GM19240 (cell line): ENCODE results near the gene ARID3C.
A peak's percentile ranks its signal among the peaks of the same experiment; 100 is the strongest.
"Not testable (repeated sequence)": the region's sequence is repeated elsewhere in the genome, so short reads cannot be mapped to it uniquely, and the experiment has no call there.

ENCODE experiments used
- DNase-seq: peaks from one replicate; pipeline ENCODE4 v3.0.0; 2011; ENCODE audit warnings: low spot score; ENCODE audit not compliant: insufficient read length

Gene ARID3C

GRCh38 chr9:34653151-34654072 lies 24.5 kb upstream of the ARID3C start:
- no peak for DNase-seq

GRCh38 chr9:34652602-34653000 lies 23.7 kb upstream of the ARID3C start:
- no peak for DNase-seq

DNA sequence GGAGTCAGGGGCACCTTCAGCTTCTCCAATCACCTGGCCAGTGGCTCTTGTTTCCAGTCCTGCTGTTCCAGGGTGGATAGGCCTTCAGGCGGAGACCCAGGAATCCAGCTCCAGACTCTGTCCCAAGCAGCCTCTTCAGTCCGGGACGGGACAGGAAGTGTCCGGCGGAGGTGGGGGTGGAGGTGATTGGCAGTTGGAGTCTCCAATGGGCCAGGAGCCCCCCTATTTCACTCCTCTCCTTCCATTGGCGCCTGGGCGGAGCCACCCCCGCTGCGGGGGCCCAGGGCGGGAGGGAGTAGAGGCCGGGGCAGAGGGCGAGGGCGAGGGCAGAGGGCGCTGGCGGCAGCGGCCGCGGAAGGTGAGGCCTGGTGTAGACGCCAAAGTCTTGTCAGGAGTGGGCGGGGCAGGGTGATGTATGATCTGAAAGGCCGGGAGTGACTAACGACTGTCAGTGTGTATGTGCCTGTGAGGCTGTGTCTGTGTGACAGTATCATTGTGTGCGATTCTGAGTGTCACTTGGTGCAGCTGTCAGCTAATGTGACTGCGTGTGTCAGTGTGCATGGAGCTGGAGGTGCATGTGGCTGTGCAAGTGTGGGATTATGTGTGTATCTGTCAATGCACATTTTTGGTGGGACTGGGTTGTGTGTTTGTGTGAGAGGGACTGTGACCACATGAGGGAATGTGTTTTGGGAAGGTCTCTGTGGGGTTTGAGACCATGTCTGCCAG lies 23.2 kb upstream of the ARID3C start, which contains the start of gene IL11RA:
IL11RA (plus strand) TSS at position 310 of the 726 bp plus-strand sequence. CDS start 3,033 bp downstream, outside the sequence.
- no peak for DNase-seq

DNA sequence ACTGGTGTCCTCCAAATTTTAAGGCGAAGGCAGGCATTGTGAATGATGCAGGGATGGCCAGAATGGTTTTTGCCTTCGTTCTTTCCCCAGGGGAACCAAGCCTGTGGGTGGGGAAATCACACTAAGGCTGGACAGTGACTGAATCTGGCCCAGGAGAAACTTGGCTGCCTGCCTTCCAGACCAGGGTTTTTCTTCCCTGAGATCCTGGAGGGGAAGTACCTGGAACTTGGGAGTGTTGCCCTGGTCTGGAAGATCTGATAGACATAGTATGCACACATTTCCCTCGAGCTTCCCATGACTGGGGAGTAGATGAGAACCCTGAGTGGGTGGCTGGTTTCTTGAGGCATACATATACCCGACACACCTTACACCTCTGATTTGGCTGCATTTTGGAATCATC lies 22.5 kb upstream of the ARID3C start:
- DNase-seq, result no peak

- DNase-seq, result no peak
These were observed 21.9 kb upstream of the ARID3C start for GRCh38 chr9:34650816-34651215.

GRCh38 chr9:34648673-34649072 lies 19.8 kb upstream of the ARID3C start:
- no peak for DNase-seq

DNA sequence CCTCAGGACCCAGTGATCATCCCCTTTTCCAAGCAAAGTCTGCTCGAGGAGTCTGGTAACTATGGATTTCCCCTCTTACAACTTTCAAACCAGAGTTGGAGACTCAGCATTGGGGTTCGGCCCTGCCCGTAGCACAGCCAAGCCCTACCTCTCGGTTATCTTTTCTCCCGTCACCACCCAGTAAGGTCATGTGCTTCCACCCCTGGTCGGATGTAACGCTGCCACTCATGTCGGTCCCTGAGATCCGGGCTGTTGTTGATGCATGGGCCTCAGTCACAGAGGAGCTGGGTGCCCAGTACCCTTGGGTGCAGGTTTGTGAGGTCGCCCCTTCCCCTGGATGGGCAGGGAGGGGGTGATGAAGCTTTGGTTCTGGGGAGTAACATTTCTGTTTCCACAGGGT lies 18.8 kb upstream of the ARID3C start:
- no peak for DNase-seq

- no peak for DNase-seq
These were observed 18.2 kb upstream of the ARID3C start for GRCh38 chr9:34647084-34647403.

DNA sequence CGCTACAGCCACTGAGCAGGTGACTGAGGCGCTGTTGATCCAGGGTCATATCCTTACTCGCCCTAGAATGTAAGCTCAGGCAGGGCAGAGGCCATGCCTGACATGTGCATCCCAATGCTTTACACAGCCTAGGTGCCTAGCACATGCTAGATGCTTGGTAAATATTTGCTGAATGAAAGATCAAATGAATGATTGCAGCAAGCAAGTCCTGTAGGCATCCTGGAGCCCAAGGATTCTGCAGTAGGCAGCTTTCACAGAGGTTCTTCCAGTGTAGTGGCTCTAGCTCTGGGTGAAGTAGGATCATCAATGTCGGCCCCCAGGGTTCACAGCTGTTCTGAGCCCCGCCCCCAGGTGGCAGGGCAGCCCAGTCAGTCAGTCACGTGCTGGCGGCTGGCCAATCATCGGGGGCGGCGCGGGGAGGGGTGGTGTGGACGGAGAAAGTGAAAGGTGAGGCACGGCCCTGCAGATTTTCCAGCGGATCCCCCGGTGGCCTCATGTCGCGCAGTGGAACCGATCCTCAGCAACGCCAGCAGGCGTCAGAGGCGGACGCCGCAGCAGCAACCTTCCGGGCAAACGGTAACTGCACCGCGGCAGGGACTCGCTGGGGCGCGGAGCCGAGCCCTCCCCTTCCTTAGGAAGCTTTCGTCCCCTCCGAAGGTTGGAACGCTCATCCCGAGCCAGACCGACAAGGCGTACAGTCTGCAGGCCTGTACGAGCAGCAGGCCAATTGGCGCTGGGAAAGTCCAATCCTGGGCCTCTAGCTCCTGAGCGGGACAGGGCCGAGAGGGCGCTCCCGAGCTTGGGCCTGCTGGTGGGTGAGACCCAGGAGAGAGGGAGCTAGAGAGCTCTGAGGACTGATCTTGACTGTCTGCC lies 17.6 kb upstream of the ARID3C start, which contains the start of gene GALT:
GALT (plus strand) TSS at position 465 of the 873 bp plus-strand sequence; CDS start at position 495, 30 bp downstream.
- peak; percentile 97 for DNase-seq

DNA sequence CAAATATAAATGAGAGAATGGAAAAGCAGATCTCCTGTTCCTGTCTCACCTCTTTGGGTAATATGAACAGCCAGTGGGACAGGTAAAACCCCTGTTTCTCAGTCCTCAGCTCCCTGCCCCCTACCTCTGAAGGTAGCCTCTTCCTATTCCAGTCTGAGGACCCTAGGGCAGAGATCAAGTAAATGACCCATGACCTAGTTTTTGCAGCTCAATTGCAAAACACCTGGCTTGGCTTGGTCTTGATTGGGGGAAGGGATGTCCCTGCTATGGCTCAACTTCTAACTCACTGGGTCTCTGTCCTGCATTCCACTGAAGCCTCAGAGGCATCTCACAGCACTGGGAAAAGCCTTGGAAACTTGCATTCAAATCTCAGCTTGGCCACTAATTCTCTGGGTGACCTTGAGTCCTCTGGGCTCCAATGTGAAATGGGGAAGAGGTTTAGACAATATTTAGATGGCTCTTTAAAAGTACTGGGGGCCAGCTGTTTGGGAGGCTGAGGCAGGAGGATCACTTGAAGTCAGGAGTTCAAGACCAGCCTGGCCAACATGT lies 16.0 kb upstream of the ARID3C start:
- DNase-seq, result no peak

DNA sequence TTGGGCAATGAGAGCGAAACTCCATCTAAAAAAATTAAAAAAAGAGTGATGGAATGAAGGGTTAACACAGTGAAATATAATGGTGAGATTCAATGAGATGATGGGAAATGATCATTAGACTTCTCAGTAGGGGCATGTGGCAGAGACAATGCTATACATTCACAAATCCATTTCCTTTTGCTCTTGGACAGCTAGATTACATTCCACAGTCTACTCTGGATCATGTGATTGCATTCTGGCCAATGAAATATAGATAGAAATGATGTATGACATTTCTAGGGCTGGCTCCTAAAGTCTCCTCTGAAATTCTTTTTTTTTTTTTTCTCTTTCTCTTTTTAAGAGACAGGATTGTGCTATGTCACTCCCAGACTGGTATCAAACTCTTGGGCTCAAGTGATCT lies 13.8 kb upstream of the ARID3C start:
- DNase-seq, result no peak

DNA sequence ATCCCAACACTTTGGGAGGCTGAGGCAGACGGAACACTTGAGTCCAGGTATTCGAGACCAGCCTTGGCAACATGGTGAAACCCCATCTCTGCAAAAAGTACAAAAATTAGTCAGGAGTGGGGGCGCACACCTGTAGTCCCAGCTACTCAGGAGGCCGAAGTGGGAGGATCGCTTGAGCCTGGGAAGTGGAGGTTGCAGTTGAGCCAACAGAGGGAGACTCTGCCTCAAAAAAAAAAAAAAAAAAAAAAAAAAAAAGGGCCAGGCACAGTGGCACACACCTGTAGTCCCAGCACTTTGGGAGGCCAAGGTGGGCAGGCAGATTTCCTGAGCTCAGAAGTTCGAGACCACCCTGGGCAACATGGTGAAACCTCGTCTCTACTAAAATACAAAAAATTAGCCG lies 10.5 kb upstream of the ARID3C start:
- not testable (repeated sequence) for DNase-seq

GRCh38 chr9:34638138-34638445 lies 9.2 kb upstream of the ARID3C start:
- no peak for DNase-seq

DNA sequence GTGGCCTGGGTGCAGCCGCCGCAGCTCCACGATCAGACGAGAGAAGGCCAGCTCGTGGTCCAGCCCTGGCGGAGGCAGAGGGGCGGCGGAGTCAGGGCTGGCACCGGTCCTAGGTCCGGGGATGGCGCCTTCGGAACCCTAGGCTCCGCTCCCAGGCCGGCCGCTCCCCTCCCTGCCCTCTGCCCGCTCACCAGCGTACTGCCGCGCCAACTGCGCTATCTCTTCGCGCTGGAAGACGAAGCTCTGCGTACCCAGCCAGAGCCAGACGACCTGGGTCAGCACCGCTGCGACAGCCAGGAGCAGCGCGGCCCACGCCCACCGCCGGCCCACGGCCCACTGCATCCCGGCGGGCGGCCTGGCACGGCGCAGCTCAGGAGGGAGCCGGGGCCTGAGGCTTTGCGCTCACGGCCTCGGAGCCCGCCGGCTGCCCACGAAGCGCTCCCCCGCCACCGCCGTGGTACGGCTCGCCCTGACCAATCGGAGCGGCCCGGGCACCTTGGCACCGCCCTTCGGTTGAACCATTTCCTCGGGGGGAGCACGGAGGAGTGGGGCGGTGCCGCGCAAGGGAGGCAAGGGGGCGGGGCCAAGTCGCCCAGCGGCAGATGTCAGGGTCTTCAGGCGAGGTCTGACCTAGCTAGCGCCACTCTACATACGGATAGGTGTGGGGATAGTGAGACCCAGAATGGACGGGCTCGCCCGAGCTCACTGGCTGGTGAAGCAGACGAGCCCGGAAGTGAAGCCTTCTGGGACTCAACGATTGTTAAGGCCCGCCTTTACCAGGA lies 8.7 kb upstream of the ARID3C start, which contains the start of gene SIGMAR1:
SIGMAR1 (minus strand) TSS at position 432 of the 782 bp plus-strand sequence; CDS start at position 342, 90 bp downstream.
- DNase-seq, result peak; percentile 63

DNA sequence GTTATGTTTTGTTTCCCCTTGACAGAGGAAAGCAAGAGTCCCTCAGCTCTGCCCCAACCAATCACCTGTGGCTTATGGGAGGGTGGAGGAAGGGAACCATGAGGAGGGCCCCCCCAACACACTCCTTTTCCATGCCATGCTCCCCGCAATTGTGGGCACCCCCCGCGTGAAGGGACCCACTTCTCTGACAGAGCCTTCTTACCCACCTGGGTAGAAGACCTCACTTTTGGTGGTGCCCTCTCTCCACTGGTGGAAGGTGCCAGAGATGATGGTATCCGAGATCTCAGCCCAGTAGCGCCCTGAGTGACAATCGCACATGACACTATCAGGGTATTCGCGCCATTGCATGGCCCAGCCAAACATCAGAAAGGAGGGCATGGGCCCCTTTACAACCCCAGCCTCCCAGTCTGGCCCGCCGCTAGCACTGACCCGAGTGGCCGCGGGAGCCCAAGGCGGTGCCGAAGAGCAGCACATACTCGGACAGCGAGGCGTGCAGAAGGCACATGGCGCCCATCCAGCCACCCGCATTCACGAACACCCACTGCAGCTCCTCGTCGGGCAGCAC lies 8.0 kb upstream of the ARID3C start:
- DNase-seq, result no peak

- no peak for DNase-seq
These were observed 6.7 kb upstream of the ARID3C start for GRCh38 chr9:34635556-34635955.

- DNase-seq, result no peak
These were observed 5.8 kb upstream of the ARID3C start for GRCh38 chr9:34634551-34635248.

GRCh38 chr9:34633851-34634550 lies 5.1 kb upstream of the ARID3C start:
- DNase-seq, result peak; percentile 89

GRCh38 chr9:34633166-34633565 lies 4.3 kb upstream of the ARID3C start:
- no peak for DNase-seq
